Transverse colon (tissue), 4 donors: ENCODE results near the gene KMT2A. TPM values are rescaled to one million over a fixed set of nuclear protein-coding genes. Genes with fewer than 3 reads are reported as not detected.

Source experiments
- DNase-seq: peaks from one replicate; pipeline ENCODE4 v3.0.0-alpha.2; 2019
- H3K27ac ChIP-seq, 4 donors: fragments of 200-600 bp; sonication (generic); 2 replicates each; pipeline ENCODE4 v1.5.1; 2016 to 2018; ENCODE audit warnings: inconsistent platforms in 4 of 4
- H3K27me3 ChIP-seq: fragments of 200-600 bp; sonication (generic); 2 replicates; pipeline ENCODE4 v1.5.1; 2017; ENCODE audit warnings: inconsistent platforms
- H3K36me3 ChIP-seq, 4 donors: fragments of 200-600 bp; sonication (generic); 2 replicates each; pipeline ENCODE4 v1.5.1; 2017 to 2019; ENCODE audit warnings: inconsistent platforms in 4 of 4
- H3K4me1 ChIP-seq, 4 donors: fragments of 200-600 bp; sonication (generic); 2 replicates each; pipeline ENCODE4 v1.5.1; 2017 to 2020; ENCODE audit warnings: inconsistent platforms in 4 of 4
- H3K4me3 ChIP-seq, 4 donors: fragments of 200-600 bp; sonication (generic); 1 replicate in 1 of 4; 2 replicates in 3 of 4; pipeline versions ENCODE4 v1.5.1 to v1.6.1; 2017 to 2019; ENCODE audit warnings: inconsistent platforms in 4 of 4
- H3K9me3 ChIP-seq, 2 donors: fragments of 200-600 bp; sonication (generic); 2 replicates each; pipeline ENCODE4 v1.5.1; 2017 to 2019; ENCODE audit warnings: inconsistent platforms in 2 of 2
- EP300 ChIP-seq: sonication (generic); formaldehyde crosslinking; IDR thresholded peaks from one replicate; pipeline ENCODE4 v1.6.1; 2017; ENCODE audit warnings: antibody characterized with exemption, low read depth
- POLR2A ChIP-seq: fragments of 450-650 bp; IDR thresholded peaks from one replicate; pipeline ENCODE4 v1.6.1; 2016; ENCODE audit warnings: antibody characterized with exemption, mild to moderate bottlenecking, moderate library complexity
- POLR2AphosphoS5 ChIP-seq, 3 donors: sonication (generic); formaldehyde crosslinking; IDR thresholded peaks; one replicate each; pipeline ENCODE4 v1.6.1; 2016; ENCODE audit warnings: antibody characterized with exemption in 3 of 3
- WGBS, 2 donors: methylation state at CpG; one replicate each; pipeline ENCODE4 v1.1.5; 2018; ENCODE audit warnings: low coverage in 1 of 2; 5-methylcytosine and 5-hydroxymethylcytosine counted together
- in situ Hi-C, 4 donors: fragments of 200-750 bp; cut with MboI; loops; one replicate each; pipeline versions ENCODE4 v1.15.0 to v1.15.1; 2017; ENCODE audit warnings: low sequenced_read_pairs in 3 of 4, low pct_ligation_motif_present in 1 of 4, low pct_unique_long_range_greater_than_20kb in 1 of 4
- intact Hi-C: fragments of 100-400 bp; cut with DNase I; formaldehyde crosslinking; loops from one replicate; pipeline ENCODE4 v1.15.1; 2023; ENCODE audit warnings: low total_unique reads
- total RNA-seq, 4 donors: library from RNA; depleted of rRNA; stranded (reverse); fragments of >200 nt; gene quantifications; one replicate each; pipeline ENCODE4 v1.1.0, GENCODE V29; 2016
- TF ChIP-seq, protein P1 (sequence below), 5 experiments: fragments of 200-600 bp in 3 of 5; fragments of 450-650 bp in 2 of 5; sonication (generic) in 3 of 5; IDR thresholded peaks; 1 replicate in 2 of 5; 2 replicates in 3 of 5; pipeline ENCODE4 v1.5.1; 2016 to 2017; ENCODE audit warnings: antibody characterized with exemption in 5 of 5, inconsistent platforms in 3 of 5, mild to moderate bottlenecking in 2 of 5, moderate library complexity in 1 of 5

The KMT2A gene
- total RNA-seq, 4 donors from 2014 or later = 51.1 to 120 (median 75.5) TPM

DNA sequence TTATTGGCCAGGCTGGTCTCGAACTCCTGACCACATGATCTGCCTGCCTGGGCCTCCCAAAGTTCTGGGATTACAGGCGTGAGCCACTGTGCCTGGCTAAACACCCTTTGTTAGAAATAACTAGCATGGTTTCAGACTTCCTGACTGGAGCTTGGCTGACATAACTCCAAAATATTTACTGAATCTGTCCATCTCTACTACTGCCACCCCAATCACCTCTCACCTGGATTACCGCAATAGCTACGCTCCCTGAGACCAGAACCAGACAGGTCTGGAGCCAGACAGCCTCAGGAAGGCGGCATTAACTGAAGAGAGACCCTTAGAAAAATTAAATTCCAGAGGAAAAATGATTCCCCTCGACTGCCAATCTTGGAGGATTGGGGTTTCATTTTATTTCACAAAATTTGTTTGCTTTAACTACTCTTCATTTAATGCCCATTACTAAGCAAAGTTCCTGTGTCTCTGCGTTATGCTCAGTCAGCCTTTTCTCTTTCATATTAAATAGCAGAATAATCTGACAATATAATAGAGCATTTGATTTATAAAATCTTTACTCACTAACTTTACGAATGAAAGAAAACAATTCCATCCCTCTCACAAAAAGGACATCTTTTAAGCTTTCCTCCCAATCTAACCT, 107.8 kb downstream of the KMT2A start:
- Histone ChIP-seq H3K4me3 (no peak overlapping the region), H3K36me3 (peaks cover 0 to 5% (median 2%) of the 10 kb centered on the region in 4 donors), H3K9me3 (no peaks in the 10 kb centered on the region), H3K4me1 (no peaks in the 10 kb centered on the region), H3K27ac (no peak overlapping the region), H3K27me3 (no peaks in the 10 kb centered on the region)
- in situ Hi-C loops = no loop called here
- DNase-seq = no peak
- intact Hi-C loops = no loop called here
- WGBS, 2 donors = 75 to 91% methylated on average over 4 to 8 of the region's 8 CpGs
- TF ChIP-seq, protein P1, sequence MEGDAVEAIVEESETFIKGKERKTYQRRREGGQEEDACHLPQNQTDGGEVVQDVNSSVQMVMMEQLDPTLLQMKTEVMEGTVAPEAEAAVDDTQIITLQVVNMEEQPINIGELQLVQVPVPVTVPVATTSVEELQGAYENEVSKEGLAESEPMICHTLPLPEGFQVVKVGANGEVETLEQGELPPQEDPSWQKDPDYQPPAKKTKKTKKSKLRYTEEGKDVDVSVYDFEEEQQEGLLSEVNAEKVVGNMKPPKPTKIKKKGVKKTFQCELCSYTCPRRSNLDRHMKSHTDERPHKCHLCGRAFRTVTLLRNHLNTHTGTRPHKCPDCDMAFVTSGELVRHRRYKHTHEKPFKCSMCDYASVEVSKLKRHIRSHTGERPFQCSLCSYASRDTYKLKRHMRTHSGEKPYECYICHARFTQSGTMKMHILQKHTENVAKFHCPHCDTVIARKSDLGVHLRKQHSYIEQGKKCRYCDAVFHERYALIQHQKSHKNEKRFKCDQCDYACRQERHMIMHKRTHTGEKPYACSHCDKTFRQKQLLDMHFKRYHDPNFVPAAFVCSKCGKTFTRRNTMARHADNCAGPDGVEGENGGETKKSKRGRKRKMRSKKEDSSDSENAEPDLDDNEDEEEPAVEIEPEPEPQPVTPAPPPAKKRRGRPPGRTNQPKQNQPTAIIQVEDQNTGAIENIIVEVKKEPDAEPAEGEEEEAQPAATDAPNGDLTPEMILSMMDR (IDR thresholded peaks at IDR 0.05) = no peak
- TF ChIP-seq POLR2AphosphoS5 (IDR thresholded peaks at IDR 0.05) (no peak), POLR2A (no peak), EP300 (no peak)

DNA sequence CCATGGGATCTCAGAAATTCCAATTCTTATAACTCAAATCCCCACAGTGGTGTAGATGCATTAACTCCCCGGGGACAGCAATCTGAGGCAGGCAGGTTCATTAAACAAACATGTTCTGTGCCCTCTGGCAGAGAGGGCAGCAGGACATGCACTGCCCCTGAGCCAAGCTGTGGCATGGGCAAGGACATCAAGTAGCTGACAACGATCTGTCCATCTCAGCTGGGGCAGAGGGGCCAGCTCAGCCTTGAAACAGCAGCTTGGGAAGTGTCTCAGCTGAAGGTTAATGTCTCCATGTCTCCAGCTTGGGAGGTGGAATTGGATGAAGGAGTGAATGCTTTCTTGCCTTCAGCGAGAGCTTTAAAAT, 108.3 kb downstream of the KMT2A start:
- 79% methylated on average over 2 to 3 of the region's 3 CpGs for WGBS, 2 donors
- Histone ChIP-seq H3K9me3 (no peaks in the 10 kb centered on the region), H3K27me3 (no peaks in the 10 kb centered on the region), H3K4me3 (no peak overlapping the region), H3K36me3 (peaks cover 0 to 5% (median 2%) of the 10 kb centered on the region in 4 donors), H3K27ac (no peak overlapping the region), H3K4me1 (no peaks in the 10 kb centered on the region)
- DNase-seq = no peak
- intact Hi-C loops = no loop called here
- in situ Hi-C loops = no loop called here
- TF ChIP-seq POLR2AphosphoS5 (IDR thresholded peaks at IDR 0.05) = no peak
- no peak for TF ChIP-seq EP300
- TF ChIP-seq POLR2A = no peak
- TF ChIP-seq, protein P1 (IDR thresholded peaks at IDR 0.05) = no peak

DNA sequence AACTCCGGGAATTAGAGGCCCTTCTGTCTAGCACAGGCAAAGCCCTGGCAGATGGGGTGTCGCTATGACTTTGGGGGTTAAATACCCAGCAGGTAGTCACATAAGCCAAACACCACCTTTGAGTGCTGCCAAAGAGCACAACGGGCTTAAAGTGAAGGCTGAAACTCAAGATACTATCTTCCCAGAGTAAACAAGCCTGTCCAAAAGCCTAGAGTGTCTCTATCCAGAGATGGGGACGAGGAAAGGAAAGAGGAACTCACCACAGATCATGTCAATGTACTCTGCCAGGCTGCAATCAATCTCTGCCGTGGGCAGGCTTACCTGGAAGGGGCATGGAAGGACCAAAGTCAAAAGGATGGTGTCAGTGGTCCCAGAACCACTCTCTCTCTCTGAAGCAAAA, 109.2 kb downstream of the KMT2A start:
- WGBS, 2 donors = 77% methylated on average over 5 of the region's 5 CpGs; no CpG with 5 or more reads in 1 of the 2 donors
- H3K27ac ChIP-seq = no peak overlapping the region
- TF ChIP-seq POLR2AphosphoS5 (IDR thresholded peaks at IDR 0.05) (no peak), EP300 (no peak), POLR2A (no peak)
- TF ChIP-seq, protein P1 (IDR thresholded peaks at IDR 0.05) = no peak
- no peak overlapping the region for H3K4me3 ChIP-seq
- in situ Hi-C loops = no loop called here
- no peaks in the 10 kb centered on the region for H3K9me3 ChIP-seq
- DNase-seq = no peak
- H3K4me1 ChIP-seq = no peaks in the 10 kb centered on the region
- H3K27me3 ChIP-seq = no peaks in the 10 kb centered on the region
- intact Hi-C loops = no loop called here
- peaks cover 0 to 5% (median 2%) of the 10 kb centered on the region in 4 donors for H3K36me3 ChIP-seq

DNA sequence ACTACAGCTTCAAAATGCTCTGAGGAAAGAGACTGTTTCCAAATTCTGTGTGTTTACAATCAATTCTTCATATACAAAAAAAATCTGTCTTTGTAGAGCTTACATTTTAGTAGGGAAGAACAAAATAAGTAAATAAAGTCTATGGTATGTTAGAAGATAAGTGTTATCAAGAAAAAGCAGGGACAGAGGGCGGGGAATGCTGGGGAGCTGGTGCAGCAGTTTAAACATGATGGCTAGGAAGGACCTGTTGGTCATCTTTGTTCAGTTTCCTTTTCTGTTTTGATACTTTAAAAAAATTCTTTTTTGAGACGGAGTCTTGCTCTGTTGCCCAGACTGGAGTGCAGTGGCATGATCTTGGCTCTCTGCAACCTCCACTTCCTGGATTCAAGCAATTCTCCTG, 110.8 kb downstream of the KMT2A start:
- Histone ChIP-seq H3K36me3 (peaks cover 0 to 11% (median 4%) of the 10 kb centered on the region in 4 donors), H3K27ac (no peak overlapping the region), H3K9me3 (no peaks in the 10 kb centered on the region), H3K27me3 (no peaks in the 10 kb centered on the region), H3K4me1 (no peaks in the 10 kb centered on the region), H3K4me3 (no peak overlapping the region)
- in situ Hi-C loops (no loop called here), intact Hi-C loops (no loop called here)
- WGBS, 2 donors = 97 to 100% methylated on average over 1 to 2 of the region's 2 CpGs
- TF ChIP-seq EP300 (no peak), POLR2A (no peak), POLR2AphosphoS5 (IDR thresholded peaks at IDR 0.05) (no peak)
- TF ChIP-seq, protein P1 (IDR thresholded peaks at IDR 0.05) = no peak
- DNase-seq = no peak
